ENCODE measurements around the gene KRT4. TPM values are rescaled to one million over a fixed set of nuclear protein-coding genes. Genes with fewer than 3 reads are reported as not detected.

Gene KRT4
- total and polyA plus RNA-seq, 5 donors from 2014 or later = not detected

DNA sequence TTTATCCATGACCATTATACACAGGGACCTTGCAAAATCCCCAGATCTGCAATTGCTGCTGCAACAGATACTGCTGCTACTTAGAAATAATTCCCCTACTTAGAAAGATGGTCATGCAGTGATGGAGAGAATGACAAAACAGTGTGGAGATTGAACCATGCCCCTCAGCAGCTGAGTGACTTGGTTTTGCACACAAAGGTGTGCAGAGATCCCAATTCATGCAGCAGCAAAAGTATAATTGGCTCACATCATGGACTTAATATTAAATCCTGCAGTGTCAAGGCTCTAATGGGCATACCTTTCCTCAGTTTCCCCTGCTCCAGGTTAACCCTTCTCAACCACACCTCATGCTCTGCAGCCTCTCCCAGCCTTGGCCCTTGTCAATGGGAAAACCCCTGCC, 37.9 kb upstream of the KRT4 start:
- Mint-ChIP-seq H3K4me3 (no peak overlapping the region), H3K4me1 (no peaks in the 10 kb centered on the region), H3K27me3 (peaks cover 18% of the 10 kb centered on the region), H3K36me3 (no peaks in the 10 kb centered on the region), H3K27ac (no peak overlapping the region), H3K9me3 (peaks cover 0 to 1% (median 0%) of the 10 kb centered on the region in 7 donors)
- no peaks in the 10 kb centered on the region for H3K9me3 ChIP-seq (ENCODE audit: control insufficient read depth in 2 of 2, low read length in 2 of 2)
- no peaks in the 10 kb centered on the region for H3K4me1 ChIP-seq (ENCODE audit: control insufficient read depth, insufficient read depth, low read length, poor library complexity, severe bottlenecking)
- no peaks in the 10 kb centered on the region for H3K36me3 ChIP-seq (ENCODE audit: control insufficient read depth, insufficient read depth, low read length)
- ATAC-seq (ENCODE audit: low read depth in 2 of 2) (no peak), DNase-seq (no peak)
- H3K27ac ChIP-seq (ENCODE audit: insufficient read depth, low read length, poor library complexity, severe bottlenecking) = no peak overlapping the region
- no peak overlapping the region for H3K4me3 ChIP-seq (ENCODE audit: low read depth, low read length)
- H3K27me3 ChIP-seq (ENCODE audit: control insufficient read depth, insufficient read depth, low read length) = peaks cover 2% of the 10 kb centered on the region

DNA sequence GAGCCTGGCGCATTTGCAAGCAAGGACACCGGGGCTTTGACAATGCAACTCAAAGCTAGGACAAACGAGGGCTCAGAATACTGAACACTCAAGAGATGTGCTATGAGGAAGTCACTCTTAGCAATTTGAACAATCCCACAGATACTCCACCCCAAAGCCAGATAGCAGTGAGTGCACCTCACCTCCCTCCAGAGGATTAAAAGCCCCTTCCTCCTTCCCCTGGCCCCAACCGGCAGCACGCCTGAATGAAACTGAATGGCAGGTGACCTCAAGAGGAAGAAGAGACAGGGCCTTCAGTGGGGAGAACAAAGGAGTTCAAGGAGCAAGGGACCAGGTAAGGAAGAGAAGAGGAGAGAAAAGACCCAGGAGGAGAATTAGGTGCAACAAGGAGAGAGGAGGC, 36.8 kb upstream of the KRT4 start:
- no peak overlapping the region for H3K27ac ChIP-seq (ENCODE audit: insufficient read depth, low read length, poor library complexity, severe bottlenecking)
- DNase-seq (no peak), ATAC-seq (ENCODE audit: low read depth in 2 of 2) (no peak)
- H3K36me3 Mint-ChIP-seq = no peaks in the 10 kb centered on the region
- peaks cover 0 to 1% (median 0%) of the 10 kb centered on the region in 7 donors for H3K9me3 Mint-ChIP-seq
- H3K9me3 ChIP-seq (ENCODE audit: control insufficient read depth in 2 of 2, low read length in 2 of 2) = no peaks in the 10 kb centered on the region
- H3K36me3 ChIP-seq (ENCODE audit: control insufficient read depth, insufficient read depth, low read length) = no peaks in the 10 kb centered on the region
- no peaks in the 10 kb centered on the region for H3K4me1 ChIP-seq (ENCODE audit: control insufficient read depth, insufficient read depth, low read length, poor library complexity, severe bottlenecking)
- no peak overlapping the region for H3K4me3 ChIP-seq (ENCODE audit: low read depth, low read length)
- H3K4me1 Mint-ChIP-seq = no peaks in the 10 kb centered on the region
- no peak overlapping the region for H3K27ac Mint-ChIP-seq
- no peak overlapping the region for H3K4me3 Mint-ChIP-seq
- peaks cover 2% of the 10 kb centered on the region for H3K27me3 ChIP-seq (ENCODE audit: control insufficient read depth, insufficient read depth, low read length)
- peaks cover 17% of the 10 kb centered on the region for H3K27me3 Mint-ChIP-seq

DNA sequence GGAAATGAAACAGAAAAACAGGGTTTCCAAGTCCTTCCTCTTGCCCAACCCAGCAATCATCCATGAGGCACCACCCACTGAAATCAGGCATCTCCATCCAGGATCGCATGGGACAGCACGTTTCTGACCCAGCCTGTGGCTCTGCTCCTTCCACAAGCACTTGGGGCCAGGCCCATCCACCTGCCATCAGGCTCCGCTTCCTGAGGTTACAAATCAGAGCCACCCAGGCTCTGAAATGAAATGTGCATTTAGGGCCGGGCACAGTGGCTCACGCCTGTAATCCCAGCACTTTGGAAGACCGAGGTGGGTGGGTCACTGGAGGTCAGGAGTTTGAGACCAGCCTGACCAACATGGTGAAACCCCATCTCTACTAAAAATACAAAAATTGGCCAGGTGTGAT, 35.6 kb upstream of the KRT4 start:
- no peak for DNase-seq
- no peak for ATAC-seq (ENCODE audit: low read depth in 2 of 2)
- H3K4me3 ChIP-seq (ENCODE audit: low read depth, low read length) = no peak overlapping the region
- Mint-ChIP-seq H3K36me3 (no peaks in the 10 kb centered on the region), H3K27ac (no peak overlapping the region), H3K4me1 (no peaks in the 10 kb centered on the region), H3K9me3 (no peaks in the 10 kb centered on the region), H3K4me3 (no peak overlapping the region), H3K27me3 (peaks cover 12% of the 10 kb centered on the region)
- no peak overlapping the region for H3K27ac ChIP-seq (ENCODE audit: insufficient read depth, low read length, poor library complexity, severe bottlenecking)
- H3K9me3 ChIP-seq (ENCODE audit: control insufficient read depth in 2 of 2, low read length in 2 of 2) = no peaks in the 10 kb centered on the region
- no peaks in the 10 kb centered on the region for H3K4me1 ChIP-seq (ENCODE audit: control insufficient read depth, insufficient read depth, low read length, poor library complexity, severe bottlenecking)
- H3K36me3 ChIP-seq (ENCODE audit: control insufficient read depth, insufficient read depth, low read length) = no peaks in the 10 kb centered on the region
- peaks cover 2% of the 10 kb centered on the region for H3K27me3 ChIP-seq (ENCODE audit: control insufficient read depth, insufficient read depth, low read length)

DNA sequence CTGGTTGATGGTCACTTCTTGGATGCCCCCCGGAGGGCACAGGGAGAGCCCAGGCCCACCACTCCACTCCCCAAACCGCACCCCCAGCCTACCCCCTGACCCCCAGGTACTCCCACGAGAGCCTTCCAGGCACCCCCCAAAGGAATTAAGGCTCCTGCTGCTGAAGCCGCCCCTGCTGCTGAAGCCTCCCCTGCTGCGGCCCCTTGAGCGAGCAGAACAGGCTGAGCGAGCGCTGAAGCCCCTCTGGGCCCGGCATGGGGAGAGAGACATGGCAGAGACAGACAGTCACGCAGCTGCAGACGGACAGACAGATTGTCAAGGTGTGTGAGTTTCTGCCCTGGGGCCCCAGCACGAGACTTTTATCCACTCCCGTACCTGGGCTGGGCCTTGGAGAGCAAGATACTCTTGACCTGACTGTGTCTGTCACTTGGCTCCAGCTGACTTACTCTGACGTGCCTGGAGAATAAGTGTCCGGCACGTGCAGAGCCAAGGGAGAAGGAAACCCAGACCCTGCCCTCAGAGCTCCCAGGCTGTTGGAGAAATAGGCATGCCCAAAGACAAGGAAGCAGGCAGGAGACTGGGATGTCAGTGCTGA, 34.8 kb upstream of the KRT4 start, which contains the start of gene KRT78:
TSS of gene KRT78 (minus strand) at position 334 of the 595 bp plus-strand sequence. CDS start at position 270, 64 bp downstream.
- H3K4me3 ChIP-seq (ENCODE audit: low read depth, low read length) = no peak within 1 kb of the TSS
- no peak within 1 kb of the TSS for H3K27ac ChIP-seq (ENCODE audit: insufficient read depth, low read length, poor library complexity, severe bottlenecking)
- DNase-seq (no peak), ATAC-seq (ENCODE audit: low read depth in 2 of 2) (no peak)
- H3K9me3 Mint-ChIP-seq = no peaks in the 10 kb centered on the region
- H3K4me1 Mint-ChIP-seq = no peaks in the 10 kb centered on the region
- peaks cover 12% of the 10 kb centered on the region for H3K27me3 Mint-ChIP-seq
- peaks cover 2% of the 10 kb centered on the region for H3K27me3 ChIP-seq (ENCODE audit: control insufficient read depth, insufficient read depth, low read length)
- H3K4me1 ChIP-seq (ENCODE audit: control insufficient read depth, insufficient read depth, low read length, poor library complexity, severe bottlenecking) = no peaks in the 10 kb centered on the region
- no peaks in the 10 kb centered on the region for H3K9me3 ChIP-seq (ENCODE audit: control insufficient read depth in 2 of 2, low read length in 2 of 2)
- H3K27ac Mint-ChIP-seq = no peak within 1 kb of the TSS
- H3K4me3 Mint-ChIP-seq = no peak within 1 kb of the TSS
- H3K36me3 Mint-ChIP-seq = no peaks in the 10 kb centered on the region
- H3K36me3 ChIP-seq (ENCODE audit: control insufficient read depth, insufficient read depth, low read length) = no peaks in the 10 kb centered on the region

DNA sequence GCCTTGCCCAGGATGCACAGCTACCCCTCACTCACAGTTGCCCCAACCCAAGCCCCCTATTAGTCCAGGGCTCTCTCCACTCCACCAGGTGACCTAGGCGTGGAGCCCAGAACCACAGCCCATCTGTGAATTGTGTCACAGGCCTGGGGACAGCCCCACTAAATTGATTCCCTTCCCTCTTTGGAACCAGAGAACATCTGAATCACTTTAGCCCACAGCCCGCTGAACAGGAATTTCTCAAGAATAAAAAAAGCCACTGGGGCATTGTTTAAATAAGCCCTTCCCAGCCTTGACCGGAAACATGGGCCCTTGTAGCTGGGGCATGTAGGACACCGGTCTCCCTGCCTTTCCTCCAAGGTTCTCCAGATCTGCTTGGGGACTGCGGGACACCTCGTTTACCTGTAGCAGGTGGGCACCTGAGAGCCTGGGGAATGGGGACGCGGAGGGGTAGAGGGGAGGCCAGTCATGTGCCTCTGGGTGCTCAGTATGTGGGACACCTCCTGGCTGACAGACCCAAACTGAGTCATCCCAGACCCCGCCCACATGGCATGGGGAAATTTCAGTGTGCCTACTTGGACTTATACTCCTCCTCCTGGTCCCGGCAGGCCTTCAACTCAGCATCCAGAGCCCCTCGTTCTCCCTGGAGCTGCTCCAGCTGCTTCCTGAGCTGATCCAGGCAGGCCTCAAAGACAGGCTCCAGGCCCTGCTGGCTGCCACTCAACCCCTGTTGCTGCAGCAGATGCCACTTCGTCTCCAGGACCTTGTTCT, 33.6 kb upstream of the KRT4 start:
- no peak for ATAC-seq (ENCODE audit: low read depth in 2 of 2)
- Histone ChIP-seq H3K27me3 (ENCODE audit: control insufficient read depth, insufficient read depth, low read length) (no peaks in the 10 kb centered on the region), H3K4me3 (ENCODE audit: low read depth, low read length) (no peak overlapping the region), H3K27ac (ENCODE audit: insufficient read depth, low read length, poor library complexity, severe bottlenecking) (no peak overlapping the region), H3K36me3 (ENCODE audit: control insufficient read depth, insufficient read depth, low read length) (no peaks in the 10 kb centered on the region), H3K4me1 (ENCODE audit: control insufficient read depth, insufficient read depth, low read length, poor library complexity, severe bottlenecking) (no peaks in the 10 kb centered on the region), H3K9me3 (ENCODE audit: control insufficient read depth in 2 of 2, low read length in 2 of 2) (no peaks in the 10 kb centered on the region)
- Mint-ChIP-seq H3K27me3 (peaks cover 7% of the 10 kb centered on the region), H3K4me3 (no peak overlapping the region), H3K4me1 (no peaks in the 10 kb centered on the region), H3K9me3 (no peaks in the 10 kb centered on the region), H3K27ac (no peak overlapping the region), H3K36me3 (no peaks in the 10 kb centered on the region)
- DNase-seq = no peak

DNA sequence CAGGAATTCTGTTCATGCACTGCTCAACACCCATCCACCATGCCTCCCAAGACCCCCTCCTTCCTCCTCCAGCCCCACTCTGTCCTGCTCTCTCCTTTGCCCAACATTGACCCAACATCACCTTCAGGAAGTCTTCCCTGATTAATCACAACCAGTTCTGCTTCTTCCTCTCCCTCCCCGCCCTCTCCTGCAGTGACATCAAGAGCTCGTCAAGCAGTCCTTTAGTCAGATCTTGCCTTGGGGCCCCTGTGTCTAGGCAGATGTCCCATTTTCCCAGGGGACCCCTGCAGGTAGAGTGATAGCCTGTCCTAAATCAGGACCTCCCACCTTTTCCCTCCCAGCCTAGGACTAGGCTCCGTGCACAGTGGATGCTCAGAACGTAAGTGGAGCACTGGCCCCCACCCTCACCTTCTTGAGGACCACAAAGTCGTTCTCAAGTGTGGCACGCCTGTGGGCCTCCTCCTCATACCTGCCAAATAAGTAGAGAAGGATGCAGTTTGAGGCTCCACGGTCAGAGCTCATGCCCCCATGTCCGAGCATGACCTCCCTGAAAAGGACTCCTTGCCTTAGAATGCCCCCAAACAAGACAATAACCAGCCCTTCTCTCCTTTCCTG, 32.5 kb upstream of the KRT4 start:
- Histone ChIP-seq H3K27ac (ENCODE audit: insufficient read depth, low read length, poor library complexity, severe bottlenecking) (no peak overlapping the region), H3K9me3 (ENCODE audit: control insufficient read depth in 2 of 2, low read length in 2 of 2) (no peaks in the 10 kb centered on the region), H3K36me3 (ENCODE audit: control insufficient read depth, insufficient read depth, low read length) (no peaks in the 10 kb centered on the region), H3K27me3 (ENCODE audit: control insufficient read depth, insufficient read depth, low read length) (no peaks in the 10 kb centered on the region), H3K4me3 (ENCODE audit: low read depth, low read length) (no peak overlapping the region), H3K4me1 (ENCODE audit: control insufficient read depth, insufficient read depth, low read length, poor library complexity, severe bottlenecking) (no peaks in the 10 kb centered on the region)
- Mint-ChIP-seq H3K27me3 (no peaks in the 10 kb centered on the region), H3K4me3 (no peak overlapping the region), H3K4me1 (no peaks in the 10 kb centered on the region), H3K27ac (no peak overlapping the region), H3K36me3 (no peaks in the 10 kb centered on the region), H3K9me3 (no peaks in the 10 kb centered on the region)
- DNase-seq = no peak
- ATAC-seq (ENCODE audit: low read depth in 2 of 2) = no peak

DNA sequence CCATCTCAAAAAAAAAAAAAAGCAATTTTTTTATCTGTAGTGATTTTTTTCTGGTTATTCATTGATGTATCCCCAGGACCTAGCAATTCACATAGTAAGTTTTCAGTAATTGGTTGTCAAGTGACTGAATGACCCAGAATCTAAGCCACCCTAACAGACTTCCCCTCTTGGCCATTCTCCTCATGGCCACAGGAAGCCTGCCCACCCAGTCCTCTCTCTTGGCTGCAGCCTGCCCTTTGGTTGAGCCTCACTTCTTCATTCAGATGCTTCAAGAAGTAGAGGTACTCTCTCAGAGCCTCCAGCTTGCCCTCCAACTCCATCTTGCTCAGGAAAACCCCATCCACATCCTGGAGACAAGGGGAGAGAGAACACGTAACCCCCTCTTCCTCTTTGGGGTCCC, 32.0 kb upstream of the KRT4 start:
- no peak for DNase-seq
- Histone ChIP-seq H3K36me3 (ENCODE audit: control insufficient read depth, insufficient read depth, low read length) (no peaks in the 10 kb centered on the region), H3K9me3 (ENCODE audit: control insufficient read depth in 2 of 2, low read length in 2 of 2) (no peaks in the 10 kb centered on the region), H3K27ac (ENCODE audit: insufficient read depth, low read length, poor library complexity, severe bottlenecking) (no peak overlapping the region), H3K4me3 (ENCODE audit: low read depth, low read length) (no peak overlapping the region), H3K27me3 (ENCODE audit: control insufficient read depth, insufficient read depth, low read length) (no peaks in the 10 kb centered on the region), H3K4me1 (ENCODE audit: control insufficient read depth, insufficient read depth, low read length, poor library complexity, severe bottlenecking) (no peaks in the 10 kb centered on the region)
- no peaks in the 10 kb centered on the region for H3K36me3 Mint-ChIP-seq
- ATAC-seq (ENCODE audit: low read depth in 2 of 2) = no peak
- no peaks in the 10 kb centered on the region for H3K27me3 Mint-ChIP-seq
- no peaks in the 10 kb centered on the region for H3K9me3 Mint-ChIP-seq
- H3K27ac Mint-ChIP-seq = no peak overlapping the region
- H3K4me1 Mint-ChIP-seq = no peaks in the 10 kb centered on the region
- H3K4me3 Mint-ChIP-seq = no peak overlapping the region

Measured in CD4-positive, CD25-positive, alpha-beta regulatory T cell (primary cell).